ENCODE results near the gene DDIT4L. TPM values are rescaled to one million over a fixed set of nuclear protein-coding genes. Genes with fewer than 3 reads are reported as not detected.
"Not testable (repeated sequence)": the region's sequence is repeated elsewhere in the genome, so short reads cannot be mapped to it uniquely, and the experiment has no call there.

The DDIT4L gene
- total RNA-seq, 2 donors from 2014 or later: 4.4 to 9.8 TPM

DNA sequence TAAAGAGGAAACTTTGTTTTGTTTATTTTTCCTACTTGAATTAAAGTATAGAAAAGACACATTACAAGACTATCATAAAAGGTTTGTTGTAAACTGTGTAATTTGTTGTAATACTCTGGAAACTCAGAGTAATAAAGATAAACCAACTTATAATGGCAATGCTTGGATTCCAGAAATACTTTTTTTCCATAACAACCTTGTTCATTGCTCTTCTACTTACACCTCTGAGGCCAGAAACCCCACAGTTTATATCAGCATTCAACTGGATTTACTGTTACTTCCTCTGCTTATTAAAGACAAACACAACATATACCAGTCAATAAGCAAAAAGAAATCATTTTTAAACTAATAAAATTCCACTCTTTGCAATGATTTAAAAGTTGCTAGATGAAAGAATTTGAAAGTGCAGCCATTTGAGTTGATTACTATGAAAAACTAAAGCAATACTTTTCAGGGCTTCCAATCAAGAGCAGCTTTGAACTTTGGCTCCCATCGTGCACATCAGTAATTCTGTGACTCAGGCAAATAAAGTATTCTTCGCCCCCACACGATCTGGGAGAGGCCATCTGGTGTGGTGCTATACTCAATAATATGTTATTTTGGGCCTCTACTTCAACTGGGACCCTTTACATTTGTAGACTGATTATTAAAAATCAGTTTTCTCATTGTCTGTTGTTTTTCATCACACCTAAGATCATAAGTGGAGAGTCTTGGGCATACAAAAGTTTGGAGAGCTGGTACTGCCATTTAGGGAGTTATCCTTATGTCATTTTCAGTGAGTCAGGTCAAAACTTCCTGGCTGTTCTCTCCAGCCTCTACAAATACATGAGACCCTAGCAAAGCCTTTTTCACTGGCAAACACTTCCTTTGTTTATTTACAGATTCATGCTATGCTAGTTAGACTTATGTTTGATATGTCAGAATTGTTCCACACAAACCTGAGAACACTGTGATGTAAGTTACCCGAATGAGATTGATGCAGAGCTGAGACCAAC lies 20.5 kb downstream of the DDIT4L start:
- intact Hi-C loops (cut with DNase I): no loop called here
- DNase-seq (ENCODE audit: low spot score): no peak

DNA sequence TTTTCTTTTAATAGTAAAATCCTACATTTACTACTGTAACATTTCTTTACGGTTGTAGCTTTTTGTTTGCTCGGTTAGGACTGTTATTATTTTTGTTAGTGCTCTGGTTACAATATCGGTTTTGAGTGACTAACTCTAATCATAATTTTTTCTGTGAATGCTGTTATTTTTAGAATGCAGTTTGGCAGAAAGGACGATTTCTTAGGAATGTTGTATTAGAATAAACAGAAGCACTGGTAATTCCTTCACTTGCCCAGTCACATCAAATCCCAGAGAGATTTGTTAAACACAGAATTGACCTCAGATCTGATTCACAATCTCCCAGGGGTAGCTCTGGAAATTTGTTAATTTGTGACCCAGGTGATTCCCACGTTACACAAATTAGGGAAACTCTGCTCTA lies 21.7 kb downstream of the DDIT4L start:
- intact Hi-C loops (cut with DNase I): no loop called here
- no peak for DNase-seq (ENCODE audit: low spot score)

- no peak for DNase-seq (ENCODE audit: low spot score)
- intact Hi-C loops (cut with DNase I): no loop called here
Measured at GRCh38 chr4:100166297-100167039, 23.8 kb downstream of the DDIT4L start.

DNA sequence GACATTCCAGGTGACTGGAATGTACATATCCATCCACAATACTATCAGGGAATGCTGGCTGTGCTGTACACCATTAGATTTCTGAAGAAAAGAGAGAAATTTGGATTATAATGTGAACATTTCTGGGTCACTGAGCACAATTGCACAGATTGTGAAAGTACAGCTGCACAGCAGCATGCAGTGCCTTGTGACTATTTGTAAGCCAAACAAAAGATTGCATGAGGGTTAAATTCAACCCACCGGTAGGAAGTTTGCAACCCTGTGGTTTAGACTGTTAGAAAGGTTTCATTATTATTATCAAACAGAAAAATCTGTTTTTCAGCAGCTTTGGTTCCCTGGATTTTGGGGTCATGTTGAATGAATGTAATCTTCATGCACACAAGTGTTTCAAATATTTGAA lies 24.5 kb downstream of the DDIT4L start:
- intact Hi-C loops (cut with DNase I): no loop called here
- DNase-seq (ENCODE audit: low spot score): no peak

DNA sequence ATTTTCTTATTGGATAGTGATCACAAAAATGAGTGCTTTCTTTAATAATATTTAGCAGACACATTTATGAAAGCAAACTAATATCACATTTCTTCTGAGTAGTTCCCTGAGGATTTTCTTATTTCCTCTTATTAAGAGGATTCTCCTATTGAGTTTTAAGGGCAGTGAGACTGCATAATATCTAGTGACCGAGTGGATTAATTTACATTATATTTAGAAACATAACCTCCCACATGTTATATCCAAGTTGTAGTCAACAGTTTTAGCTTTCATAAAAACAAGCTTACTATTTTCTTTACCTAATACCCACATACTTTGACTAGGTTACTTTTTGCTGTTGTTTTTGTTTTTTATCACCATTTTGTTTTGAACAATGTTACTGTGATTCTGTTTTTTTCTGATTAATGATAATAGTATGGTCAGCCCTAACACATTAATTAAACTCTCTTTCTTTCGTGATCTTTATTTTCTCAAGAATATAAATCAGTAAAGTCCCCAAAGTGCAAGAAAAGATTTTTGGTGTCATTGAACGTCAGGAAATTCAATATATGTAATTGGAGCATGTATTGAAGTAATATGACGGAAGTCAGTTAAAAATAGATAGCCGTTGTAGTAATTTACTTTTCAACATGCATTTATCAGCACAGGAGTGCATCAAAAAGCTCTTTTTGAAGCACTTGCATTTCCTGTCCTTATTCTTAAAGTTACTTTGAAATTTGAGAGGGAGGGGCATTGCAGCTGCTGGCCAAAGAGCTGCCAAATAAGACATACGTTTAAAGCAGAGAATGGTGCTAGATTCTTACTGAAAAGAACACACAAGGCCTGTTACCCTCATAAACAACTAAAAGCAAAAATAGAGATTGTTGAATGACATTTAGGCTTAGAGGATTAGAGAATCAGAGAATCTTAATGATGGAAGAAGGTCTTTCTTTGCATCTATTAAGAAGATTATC lies 25.2 kb downstream of the DDIT4L start:
- DNase-seq (ENCODE audit: low spot score): no peak
- intact Hi-C loops (cut with DNase I): no loop called here

GRCh38 chr4:100162027-100162685 lies 28.1 kb downstream of the DDIT4L start:
- intact Hi-C loops (cut with DNase I): no loop called here
- DNase-seq (ENCODE audit: low spot score): no peak

DNA sequence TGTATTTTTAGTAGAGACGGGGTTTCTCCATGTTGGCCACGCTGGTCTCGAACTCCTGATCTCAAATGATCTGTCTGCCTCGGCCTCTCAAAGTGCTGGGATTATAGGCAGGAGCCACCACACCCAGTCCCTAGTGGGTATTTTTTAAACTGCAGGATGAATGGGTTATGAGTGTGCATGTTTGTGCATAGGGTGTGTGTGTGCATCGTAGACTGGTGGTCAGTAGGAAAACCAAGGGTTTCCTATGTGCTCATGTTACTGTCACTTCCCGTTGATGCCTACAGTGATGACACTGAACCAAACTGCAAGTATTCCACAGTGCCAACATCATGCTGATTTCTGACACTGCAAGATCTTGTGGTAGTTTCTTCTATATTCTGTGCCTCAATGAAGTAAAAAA lies 41.1 kb downstream of the DDIT4L start:
- DNase-seq (ENCODE audit: low spot score): no peak
- intact Hi-C loops (cut with DNase I): no loop called here

GRCh38 chr4:100147684-100148083 lies 42.6 kb downstream of the DDIT4L start:
- intact Hi-C loops (cut with DNase I): no loop called here
- DNase-seq (ENCODE audit: low spot score): no peak

DNA sequence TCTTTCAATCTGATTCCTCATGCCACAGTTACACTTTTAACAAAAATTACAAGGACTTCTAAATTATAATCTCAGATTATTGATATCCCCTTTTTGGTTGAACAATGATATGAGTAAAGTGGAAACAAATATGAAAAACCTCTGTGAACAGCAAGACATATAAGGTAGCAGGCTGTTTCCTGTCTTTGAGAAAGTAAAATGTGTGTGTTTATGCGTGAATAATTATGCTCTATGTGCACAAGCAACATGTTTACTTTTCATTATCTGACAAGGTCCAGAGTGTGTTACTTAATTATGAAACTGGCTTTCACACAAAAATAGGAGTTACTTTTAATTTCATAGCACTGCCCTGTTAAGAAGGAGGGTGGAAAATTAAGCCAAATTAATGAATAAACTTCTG lies 43.1 kb downstream of the DDIT4L start:
- DNase-seq (ENCODE audit: low spot score): no peak
- intact Hi-C loops (cut with DNase I): no loop called here

- intact Hi-C loops (cut with DNase I): no loop called here
- no peak for DNase-seq (ENCODE audit: low spot score)
Measured at GRCh38 chr4:100146756-100147155, 43.5 kb downstream of the DDIT4L start.

GRCh38 chr4:100137320-100137719 lies 52.9 kb downstream of the DDIT4L start:
- intact Hi-C loops (cut with DNase I); DNase-seq (ENCODE audit: low spot score): not testable (repeated sequence)

Other genes starting within 250 kb of the DDIT4L start
- 10 to 100 TPM; 35.6 to 45.2 TPM for gene DNAJB14, start 243.8 kb downstream of the DDIT4L start, total RNA-seq
- 100 to 1,000 TPM in 1 of 2 donors, 10 to 100 TPM in 1; 69.9 to 105 TPM for gene H2AZ1, start 240.2 kb downstream of the DDIT4L start, total RNA-seq